Measurements from ENCODE around the gene SSR2. TPM values are rescaled to one million over a fixed set of nuclear protein-coding genes. Genes with fewer than 3 reads are reported as not detected.
"Not testable (repeated sequence)": the region's sequence is repeated elsewhere in the genome, so short reads cannot be mapped to it uniquely, and the experiment has no call there.

SSR2 gene
- total RNA-seq, 1 donor from 2014 or later = 299 TPM

- H3K9me3 Mint-ChIP-seq (ENCODE audit: low read depth) = no peaks in the 10 kb centered on the region
- TF ChIP-seq, protein P1, sequence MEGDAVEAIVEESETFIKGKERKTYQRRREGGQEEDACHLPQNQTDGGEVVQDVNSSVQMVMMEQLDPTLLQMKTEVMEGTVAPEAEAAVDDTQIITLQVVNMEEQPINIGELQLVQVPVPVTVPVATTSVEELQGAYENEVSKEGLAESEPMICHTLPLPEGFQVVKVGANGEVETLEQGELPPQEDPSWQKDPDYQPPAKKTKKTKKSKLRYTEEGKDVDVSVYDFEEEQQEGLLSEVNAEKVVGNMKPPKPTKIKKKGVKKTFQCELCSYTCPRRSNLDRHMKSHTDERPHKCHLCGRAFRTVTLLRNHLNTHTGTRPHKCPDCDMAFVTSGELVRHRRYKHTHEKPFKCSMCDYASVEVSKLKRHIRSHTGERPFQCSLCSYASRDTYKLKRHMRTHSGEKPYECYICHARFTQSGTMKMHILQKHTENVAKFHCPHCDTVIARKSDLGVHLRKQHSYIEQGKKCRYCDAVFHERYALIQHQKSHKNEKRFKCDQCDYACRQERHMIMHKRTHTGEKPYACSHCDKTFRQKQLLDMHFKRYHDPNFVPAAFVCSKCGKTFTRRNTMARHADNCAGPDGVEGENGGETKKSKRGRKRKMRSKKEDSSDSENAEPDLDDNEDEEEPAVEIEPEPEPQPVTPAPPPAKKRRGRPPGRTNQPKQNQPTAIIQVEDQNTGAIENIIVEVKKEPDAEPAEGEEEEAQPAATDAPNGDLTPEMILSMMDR (IDR thresholded peaks at IDR 0.05; ENCODE audit: unreplicated experiment) = no peak
- H3K27me3 Mint-ChIP-seq = no peaks in the 10 kb centered on the region
- no peak overlapping the region for H3K4me3 Mint-ChIP-seq (ENCODE audit: low read depth)
- no peak overlapping the region for H3K27ac Mint-ChIP-seq
- peaks cover 10% of the 10 kb centered on the region for H3K4me1 Mint-ChIP-seq (ENCODE audit: low read depth)
- H3K36me3 Mint-ChIP-seq (ENCODE audit: insufficient read depth) = peaks cover 17% of the 10 kb centered on the region
- no peak for DNase-seq (ENCODE audit: low spot score, unreplicated experiment)
Observed at GRCh38 chr1:156042828-156043227, 22.1 kb upstream of the SSR2 start.

DNA sequence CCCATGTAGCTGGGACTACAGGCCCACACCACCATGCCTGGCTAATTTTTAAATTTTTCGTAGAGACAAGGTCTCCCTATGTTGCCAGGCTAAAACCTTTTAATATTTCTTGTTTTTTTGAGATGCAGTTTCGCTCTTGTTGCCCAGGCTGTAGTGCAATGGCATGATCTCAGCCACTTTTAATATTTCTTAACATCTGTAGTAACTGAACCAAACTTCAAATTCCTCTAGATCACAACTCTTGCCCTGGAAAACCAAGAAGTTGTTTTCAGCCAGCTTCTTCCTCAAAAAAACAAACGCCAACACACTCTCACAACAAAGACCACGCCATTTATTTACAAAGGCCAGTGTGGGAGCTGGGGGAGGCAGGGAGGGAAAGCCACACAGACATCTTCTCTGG, 14.2 kb upstream of the SSR2 start:
- H3K27ac Mint-ChIP-seq; H3K4me1 Mint-ChIP-seq (ENCODE audit: low read depth); H3K9me3 Mint-ChIP-seq (ENCODE audit: low read depth); H3K4me3 Mint-ChIP-seq (ENCODE audit: low read depth); H3K27me3 Mint-ChIP-seq; DNase-seq (ENCODE audit: low spot score, unreplicated experiment): not testable (repeated sequence)
- H3K36me3 Mint-ChIP-seq (ENCODE audit: insufficient read depth) = peaks cover 12% of the 10 kb centered on the region

- Mint-ChIP-seq H3K27ac (no peak overlapping the region), H3K27me3 (no peaks in the 10 kb centered on the region), H3K4me3 (ENCODE audit: low read depth) (no peak overlapping the region), H3K4me1 (ENCODE audit: low read depth) (no peaks in the 10 kb centered on the region), H3K9me3 (ENCODE audit: low read depth) (no peaks in the 10 kb centered on the region), H3K36me3 (ENCODE audit: insufficient read depth) (peaks cover 7% of the 10 kb centered on the region)
- TF ChIP-seq, protein P1 (IDR thresholded peaks at IDR 0.05; ENCODE audit: unreplicated experiment) = no peak
- no peak for DNase-seq (ENCODE audit: low spot score, unreplicated experiment)
Observed at GRCh38 chr1:156033011-156033410, 12.3 kb upstream of the SSR2 start.

GRCh38 chr1:156026588-156026987, 5.8 kb upstream of the SSR2 start:
- no peaks in the 10 kb centered on the region for H3K36me3 Mint-ChIP-seq (ENCODE audit: insufficient read depth)

GRCh38 chr1:156025876-156026275, 5.1 kb upstream of the SSR2 start:
- Mint-ChIP-seq H3K4me1 (ENCODE audit: low read depth) (peaks cover 1% of the 10 kb centered on the region), H3K27ac (no peak overlapping the region), H3K4me3 (ENCODE audit: low read depth) (no peak overlapping the region), H3K36me3 (ENCODE audit: insufficient read depth) (no peaks in the 10 kb centered on the region), H3K27me3 (peaks cover 5% of the 10 kb centered on the region), H3K9me3 (ENCODE audit: low read depth) (no peaks in the 10 kb centered on the region)
- peak; percentile 47 for DNase-seq (ENCODE audit: low spot score, unreplicated experiment)
- TF ChIP-seq, protein P1 (IDR thresholded peaks at IDR 0.05; ENCODE audit: unreplicated experiment) = peak; percentile 76

More at GRCh38 chr1:156026588-156026987, 5.8 kb upstream of the SSR2 start:
- peaks cover 5% of the 10 kb centered on the region for H3K27me3 Mint-ChIP-seq
- peaks cover 1% of the 10 kb centered on the region for H3K4me1 Mint-ChIP-seq (ENCODE audit: low read depth)
- TF ChIP-seq, protein P1 (IDR thresholded peaks at IDR 0.05; ENCODE audit: unreplicated experiment) = no peak
- no peak overlapping the region for H3K4me3 Mint-ChIP-seq (ENCODE audit: low read depth)
- DNase-seq (ENCODE audit: low spot score, unreplicated experiment) = no peak
- no peak overlapping the region for H3K27ac Mint-ChIP-seq
- no peaks in the 10 kb centered on the region for H3K9me3 Mint-ChIP-seq (ENCODE audit: low read depth)

GRCh38 chr1:156024801-156025200, 4.0 kb upstream of the SSR2 start:
- TF ChIP-seq, protein P1 (IDR thresholded peaks at IDR 0.05; ENCODE audit: unreplicated experiment) = no peak
- DNase-seq (ENCODE audit: low spot score, unreplicated experiment) = no peak
- H3K27ac Mint-ChIP-seq = no peak overlapping the region

More at GRCh38 chr1:156024801-156025200, 4.0 kb upstream of the SSR2 start:
- Mint-ChIP-seq H3K9me3 (ENCODE audit: low read depth) (no peaks in the 10 kb centered on the region), H3K36me3 (ENCODE audit: insufficient read depth) (no peaks in the 10 kb centered on the region), H3K4me1 (ENCODE audit: low read depth) (peaks cover 8% of the 10 kb centered on the region), H3K27me3 (peaks cover 5% of the 10 kb centered on the region), H3K4me3 (ENCODE audit: low read depth) (no peak overlapping the region)
